Uterus (tissue), 4 donors: Measurements from ENCODE around the gene TMEM72. TPM values are rescaled to one million over a fixed set of nuclear protein-coding genes. Genes with fewer than 3 reads are reported as not detected.
A peak's percentile ranks its signal among the peaks of the same experiment; 100 is the strongest.

ENCODE experiments used
- DNase-seq, 2 donors: peaks; one replicate each; pipeline ENCODE4 v3.0.0-alpha.2; 2019 to 2020
- H3K27ac ChIP-seq, 2 donors: fragments of 200-600 bp; sonication (generic); 1 replicate in 1 of 2; 2 replicates in 1 of 2; pipeline ENCODE4 v1.5.1; 2016 to 2018
- H3K27me3 ChIP-seq, 2 donors: fragments of 200-600 bp; sonication (generic); one replicate each; pipeline ENCODE4 v1.5.1; 2018 to 2019; ENCODE audit warnings: control low read depth in 1 of 2
- H3K36me3 ChIP-seq, 2 donors: fragments of 200-600 bp; sonication (generic); one replicate each; pipeline ENCODE4 v1.5.1; 2019; ENCODE audit warnings: control low read depth in 1 of 2
- H3K4me1 ChIP-seq, 2 donors: fragments of 200-600 bp; sonication (generic); one replicate each; pipeline ENCODE4 v1.5.1; 2018 to 2019; ENCODE audit warnings: control low read depth in 1 of 2
- H3K4me3 ChIP-seq, 2 donors: fragments of 200-600 bp; sonication (generic); 1 replicate in 1 of 2; 2 replicates in 1 of 2; pipeline ENCODE4 v1.5.1; 2018 to 2019; ENCODE audit warnings: mild to moderate bottlenecking in 1 of 2
- H3K9me3 ChIP-seq, 2 donors: fragments of 200-600 bp; sonication (generic); one replicate each; pipeline ENCODE4 v1.5.1; 2019; ENCODE audit warnings: control low read depth in 1 of 2
- CTCF ChIP-seq, 4 experiments: fragments of 200-600 bp in 2 of 4; fragments of 450-650 bp in 2 of 4; sonication (generic) in 2 of 4; IDR thresholded peaks; one replicate each; pipeline ENCODE4 v1.5.1; 2016 to 2019; ENCODE audit warnings: antibody characterized with exemption in 4 of 4, mild to moderate bottlenecking in 2 of 4, moderate library complexity in 1 of 4
- POLR2A ChIP-seq, 2 donors: fragments of 450-650 bp; IDR thresholded peaks; one replicate each; pipeline ENCODE4 v1.6.1; 2016; ENCODE audit warnings: antibody characterized with exemption in 2 of 2, mild to moderate bottlenecking in 1 of 2, moderate library complexity in 1 of 2
- intact Hi-C: fragments of 100-400 bp; cut with DNase I; formaldehyde crosslinking; loops from one replicate; pipeline ENCODE4 v1.15.1; 2023; ENCODE audit warnings: low total_unique reads
- total RNA-seq, 4 donors: library from RNA; depleted of rRNA in 3 of 4; stranded (reverse); fragments of >200 nt in 3 of 4; gene quantifications; one replicate each; pipeline versions ENCODE4 v1.1.0 to v1.2.4, GENCODE V29; 2014 to 2023
- donor health status: DM: yes; HTN: yes; CAD: no.

Gene TMEM72
- total RNA-seq, 4 donors from 2014 or later: 0.69 TPM; not detected in 3

GRCh38 chr10:44874166-44874565 lies 37.0 kb upstream of the TMEM72 start:
- no peaks in the 10 kb centered on the region for H3K4me1 ChIP-seq
- H3K4me3 ChIP-seq: no peak overlapping the region
- no peaks in the 10 kb centered on the region for H3K27me3 ChIP-seq
- no peaks in the 10 kb centered on the region for H3K36me3 ChIP-seq
- no peaks in the 10 kb centered on the region for H3K9me3 ChIP-seq
- DNase-seq: no peak
- intact Hi-C loops: no loop called here
- H3K27ac ChIP-seq: no peak overlapping the region
- TF ChIP-seq POLR2A (IDR thresholded peaks at IDR 0.05): no peak
- no peak for TF ChIP-seq CTCF (IDR thresholded peaks at IDR 0.05)

- no peaks in the 10 kb centered on the region for H3K27me3 ChIP-seq
Measured at GRCh38 chr10:44878706-44879530, 32.2 kb upstream of the TMEM72 start.

GRCh38 chr10:44879531-44879899 lies 31.6 kb upstream of the TMEM72 start:
- H3K9me3 ChIP-seq: no peaks in the 10 kb centered on the region
- no peaks in the 10 kb centered on the region for H3K36me3 ChIP-seq
- no peaks in the 10 kb centered on the region for H3K27me3 ChIP-seq
- peak in 1 of 2 donors; percentile 34 for DNase-seq
- intact Hi-C loops: no loop called here
- TF ChIP-seq CTCF (IDR thresholded peaks at IDR 0.05) (no peak), POLR2A (IDR thresholded peaks at IDR 0.05) (no peak)
- peak overlapping the region; percentile 88 to 89 for H3K27ac ChIP-seq
- peak overlapping the region; percentile 39 to 42 for H3K4me3 ChIP-seq
- H3K4me1 ChIP-seq: no peaks in the 10 kb centered on the region

More at GRCh38 chr10:44878706-44879530, 32.2 kb upstream of the TMEM72 start:
- Histone ChIP-seq H3K27ac (peak overlapping the region; percentile 88 to 89), H3K4me3 (peak overlapping the region; percentile 39 to 42), H3K36me3 (no peaks in the 10 kb centered on the region), H3K4me1 (no peaks in the 10 kb centered on the region), H3K9me3 (no peaks in the 10 kb centered on the region)
- peak; percentile 90 for DNase-seq
- intact Hi-C loops: no loop called here
- TF ChIP-seq POLR2A (IDR thresholded peaks at IDR 0.05) (peak; percentile 31 to 45), CTCF (IDR thresholded peaks at IDR 0.05) (peak in 2 of 4 experiments; percentile 7 to 8)

- intact Hi-C loops: no loop called here
- DNase-seq: no peak
- Histone ChIP-seq H3K9me3 (no peaks in the 10 kb centered on the region), H3K27ac (peak overlapping the region; percentile 88 to 89), H3K27me3 (no peaks in the 10 kb centered on the region), H3K4me3 (no peak overlapping the region), H3K4me1 (no peaks in the 10 kb centered on the region), H3K36me3 (no peaks in the 10 kb centered on the region)
- TF ChIP-seq POLR2A (IDR thresholded peaks at IDR 0.05) (no peak), CTCF (IDR thresholded peaks at IDR 0.05) (no peak)
Measured at GRCh38 chr10:44880090-44880715, 30.9 kb upstream of the TMEM72 start.

GRCh38 chr10:44881649-44882048 lies 29.5 kb upstream of the TMEM72 start:
- TF ChIP-seq CTCF (IDR thresholded peaks at IDR 0.05): no peak
- no peak for TF ChIP-seq POLR2A (IDR thresholded peaks at IDR 0.05)
- no peaks in the 10 kb centered on the region for H3K4me1 ChIP-seq
- DNase-seq: no peak

More at GRCh38 chr10:44881649-44882048, 29.5 kb upstream of the TMEM72 start:
- no peak overlapping the region for H3K27ac ChIP-seq
- intact Hi-C loops: no loop called here
- no peaks in the 10 kb centered on the region for H3K9me3 ChIP-seq
- no peak overlapping the region for H3K4me3 ChIP-seq
- H3K27me3 ChIP-seq: no peaks in the 10 kb centered on the region
- H3K36me3 ChIP-seq: no peaks in the 10 kb centered on the region
